ENCODE measurements around the gene KCNE1.
"Not testable (repeated sequence)": the region's sequence is repeated elsewhere in the genome, so short reads cannot be mapped to it uniquely, and the experiment has no call there.

Gene KCNE1

GRCh38 chr21:34511787-34512455 lies at the start of gene KCNE1:
KCNE1 (minus strand) TSS chr21:34512210; CDS start chr21:34449634, 62,576 bp downstream.
- DNase-seq = no peak

GRCh38 chr21:34561806-34562205 lies 49.8 kb upstream of the KCNE1 start:
- no peak for DNase-seq

GRCh38 chr21:34560609-34561008 lies 48.6 kb upstream of the KCNE1 start:
- no peak for DNase-seq

GRCh38 chr21:34560021-34560420 lies 48.0 kb upstream of the KCNE1 start:
- no peak for DNase-seq

- no peak for DNase-seq
These were observed 47.1 kb upstream of the KCNE1 start for GRCh38 chr21:34559089-34559631.

GRCh38 chr21:34558166-34558565 lies 46.2 kb upstream of the KCNE1 start:
- DNase-seq = no peak

GRCh38 chr21:34557261-34557660 lies 45.3 kb upstream of the KCNE1 start:
- no peak for DNase-seq

GRCh38 chr21:34554670-34555069 lies 42.7 kb upstream of the KCNE1 start:
- not testable (repeated sequence) for DNase-seq

GRCh38 chr21:34554227-34554626 lies 42.2 kb upstream of the KCNE1 start:
- DNase-seq = no peak

- no peak for DNase-seq
These were observed 41.3 kb upstream of the KCNE1 start for GRCh38 chr21:34553151-34553952.

- no peak for DNase-seq
These were observed 40.5 kb upstream of the KCNE1 start for GRCh38 chr21:34552360-34553098.

- DNase-seq = no peak
These were observed 38.3 kb upstream of the KCNE1 start for GRCh38 chr21:34550182-34550799.

GRCh38 chr21:34548781-34549376 lies 36.9 kb upstream of the KCNE1 start:
- DNase-seq = no peak

- no peak for DNase-seq
These were observed 34.5 kb upstream of the KCNE1 start for GRCh38 chr21:34546542-34546941.

GRCh38 chr21:34545079-34545884 lies 33.3 kb upstream of the KCNE1 start:
- peak; percentile 54 for DNase-seq

GRCh38 chr21:34544032-34544496 lies 32.1 kb upstream of the KCNE1 start:
- DNase-seq = peak; percentile 59

- no peak for DNase-seq
These were observed 31.0 kb upstream of the KCNE1 start for GRCh38 chr21:34543017-34543416.

GRCh38 chr21:34540206-34540605 lies 28.2 kb upstream of the KCNE1 start:
- DNase-seq = no peak

GRCh38 chr21:34537838-34538237 lies 25.8 kb upstream of the KCNE1 start:
- no peak for DNase-seq

GRCh38 chr21:34536820-34537219 lies 24.8 kb upstream of the KCNE1 start:
- no peak for DNase-seq

GRCh38 chr21:34536311-34536710 lies 24.3 kb upstream of the KCNE1 start:
- no peak for DNase-seq
